ENCODE data around the gene MRC1.

DNA sequence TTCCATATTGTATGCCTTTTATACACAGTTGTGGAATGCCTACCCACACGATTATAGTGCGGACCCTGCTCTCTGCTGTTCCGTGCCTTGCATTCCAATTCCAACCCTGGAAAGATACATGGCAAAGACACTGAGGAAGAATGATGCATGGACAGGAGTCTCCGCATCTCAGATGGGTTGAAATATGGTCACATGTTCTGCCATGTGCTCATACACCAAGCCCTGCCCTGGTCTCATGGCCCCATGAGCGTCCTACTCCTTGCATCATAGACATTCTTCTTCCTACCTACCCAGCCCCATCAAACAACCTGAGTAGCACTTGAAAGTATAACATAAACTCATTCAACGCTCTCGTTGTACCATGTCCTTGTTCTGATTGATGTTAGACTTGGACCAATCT is 148.9 kb downstream of the MRC1 start:
- TF ChIP-seq EZH2 (IDR thresholded peaks at IDR 0.05; ENCODE audit: low read depth) = no peak
- TF ChIP-seq, protein P1, sequence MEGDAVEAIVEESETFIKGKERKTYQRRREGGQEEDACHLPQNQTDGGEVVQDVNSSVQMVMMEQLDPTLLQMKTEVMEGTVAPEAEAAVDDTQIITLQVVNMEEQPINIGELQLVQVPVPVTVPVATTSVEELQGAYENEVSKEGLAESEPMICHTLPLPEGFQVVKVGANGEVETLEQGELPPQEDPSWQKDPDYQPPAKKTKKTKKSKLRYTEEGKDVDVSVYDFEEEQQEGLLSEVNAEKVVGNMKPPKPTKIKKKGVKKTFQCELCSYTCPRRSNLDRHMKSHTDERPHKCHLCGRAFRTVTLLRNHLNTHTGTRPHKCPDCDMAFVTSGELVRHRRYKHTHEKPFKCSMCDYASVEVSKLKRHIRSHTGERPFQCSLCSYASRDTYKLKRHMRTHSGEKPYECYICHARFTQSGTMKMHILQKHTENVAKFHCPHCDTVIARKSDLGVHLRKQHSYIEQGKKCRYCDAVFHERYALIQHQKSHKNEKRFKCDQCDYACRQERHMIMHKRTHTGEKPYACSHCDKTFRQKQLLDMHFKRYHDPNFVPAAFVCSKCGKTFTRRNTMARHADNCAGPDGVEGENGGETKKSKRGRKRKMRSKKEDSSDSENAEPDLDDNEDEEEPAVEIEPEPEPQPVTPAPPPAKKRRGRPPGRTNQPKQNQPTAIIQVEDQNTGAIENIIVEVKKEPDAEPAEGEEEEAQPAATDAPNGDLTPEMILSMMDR (conservative IDR thresholded peaks at IDR 0.05) = no peak
